BJ (cell line): Measurements from ENCODE around the gene LITAF. TPM values are rescaled to one million over a fixed set of nuclear protein-coding genes. Genes with fewer than 3 reads are reported as not detected.

Experiments
- CTCF ChIA-PET: fragments of 350-600 bp; formaldehyde crosslinking; extraction: SDS; loops from one replicate; lab custom pipeline; 2021; ENCODE audit warnings: antibody characterized with exemption, inconsistent platforms; lab: Yijun Ruan, JAX
- POLR2A ChIA-PET: fragments of 300-600 bp; sonication (Branson Sonifier 250); formaldehyde crosslinking; extraction: SDS; loops from one replicate; lab custom pipeline; 2021; ENCODE audit warnings: antibody characterized with exemption; lab: Charles Lee
- DNase-seq: peaks from one replicate; pipeline ENCODE4 v3.0.0-alpha.2; 2011; ENCODE audit warnings: low read depth
- H3K27me3 ChIP-seq: 2 replicates; pipeline ENCODE4 v1.6.0; 2011; ENCODE audit warnings: low read length; ENCODE audit not compliant: control insufficient read depth, insufficient read depth
- H3K36me3 ChIP-seq: 2 replicates; pipeline ENCODE4 v1.5.1; 2011; ENCODE audit warnings: low read length; ENCODE audit not compliant: control insufficient read depth, insufficient read depth
- H3K4me3 ChIP-seq: 2 replicates; pipeline ENCODE4 v1.5.1; 2011; ENCODE audit warnings: low read depth, mild to moderate bottlenecking, control low read depth, low read length
- CTCF ChIP-seq: IDR thresholded peaks from 2 replicates; pipeline ENCODE4 v1.5.1; 2011; ENCODE audit warnings: low read depth, mild to moderate bottlenecking, control low read depth, inconsistent platforms, low read length, moderate library complexity; ENCODE audit not compliant: insufficient read depth
- polyA plus RNA-seq: library from polyadenylated mRNA; depleted of rRNA; stranded (reverse); fragments of >200 nt; gene quantifications from 2 replicates; pipeline ENCODE4 v1.2.3, GENCODE V29; 2011

Gene LITAF
- polyA plus RNA-seq, 1 experiment, result 212 TPM

DNA sequence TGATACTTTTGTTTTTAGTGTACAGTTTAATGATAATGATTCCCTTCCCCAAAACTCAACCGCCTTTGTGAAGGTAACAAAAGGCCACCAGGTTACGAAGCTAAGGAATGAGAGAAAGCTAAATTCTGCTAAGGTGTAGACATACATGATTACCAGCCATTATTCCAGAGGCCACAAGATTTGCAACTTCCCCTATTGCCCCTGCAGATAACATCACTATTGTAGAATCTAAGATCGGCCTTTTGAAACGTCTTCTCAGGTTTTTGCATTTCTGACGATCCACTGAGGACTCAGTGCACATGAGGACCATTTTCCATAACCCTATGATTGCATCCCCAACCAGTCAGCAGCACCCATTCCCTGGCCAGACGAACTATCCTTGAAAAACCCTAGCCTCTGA lies 47.6 kb upstream of the LITAF start:
- CTCF ChIA-PET, result interaction anchor here (1.0 kb wide), 1 partner anchor 37 kb away, joined by 3 read pairs; no protein-coding TSS in a partner anchor
- no peaks in the 10 kb centered on the region for H3K36me3 ChIP-seq
- no peak overlapping the region for H3K4me3 ChIP-seq
- POLR2A ChIA-PET, result no interaction called here
- no peak for TF ChIP-seq CTCF
- H3K27me3 ChIP-seq, result no peaks in the 10 kb centered on the region
- DNase-seq, result no peak

DNA sequence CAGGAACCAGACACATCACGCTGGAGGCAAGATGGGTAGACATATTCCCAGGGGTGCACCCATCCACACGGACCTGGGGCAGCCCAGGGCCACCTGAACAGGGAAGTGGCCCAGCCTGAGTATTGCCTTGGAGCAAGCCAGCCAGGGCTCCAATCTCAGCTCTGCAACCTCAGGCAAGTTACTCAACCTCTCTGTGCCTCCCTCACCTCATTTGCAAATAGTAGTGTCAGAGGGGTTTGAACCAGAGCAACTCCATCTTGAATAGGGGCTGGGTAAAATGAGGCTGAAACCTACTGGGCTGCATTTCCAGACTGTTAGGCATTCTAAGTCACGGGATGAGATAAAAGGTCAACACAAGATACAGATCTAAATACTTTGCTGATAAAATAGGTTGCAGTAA lies 46.4 kb upstream of the LITAF start:
- no peak for DNase-seq
- Histone ChIP-seq H3K36me3 (no peaks in the 10 kb centered on the region), H3K4me3 (no peak overlapping the region), H3K27me3 (no peaks in the 10 kb centered on the region)
- no peak for TF ChIP-seq CTCF
- CTCF ChIA-PET, result interaction anchor here (1.0 to 2.6 kb wide), 3 partner anchors 11 to 101 kb away, joined by 3 to 8 read pairs (median 3); no protein-coding TSS in a partner anchor
- POLR2A ChIA-PET, result interaction anchor here (0.6 kb wide), 1 partner anchor 255 kb away, joined by 13 read pairs; no protein-coding TSS in a partner anchor

DNA sequence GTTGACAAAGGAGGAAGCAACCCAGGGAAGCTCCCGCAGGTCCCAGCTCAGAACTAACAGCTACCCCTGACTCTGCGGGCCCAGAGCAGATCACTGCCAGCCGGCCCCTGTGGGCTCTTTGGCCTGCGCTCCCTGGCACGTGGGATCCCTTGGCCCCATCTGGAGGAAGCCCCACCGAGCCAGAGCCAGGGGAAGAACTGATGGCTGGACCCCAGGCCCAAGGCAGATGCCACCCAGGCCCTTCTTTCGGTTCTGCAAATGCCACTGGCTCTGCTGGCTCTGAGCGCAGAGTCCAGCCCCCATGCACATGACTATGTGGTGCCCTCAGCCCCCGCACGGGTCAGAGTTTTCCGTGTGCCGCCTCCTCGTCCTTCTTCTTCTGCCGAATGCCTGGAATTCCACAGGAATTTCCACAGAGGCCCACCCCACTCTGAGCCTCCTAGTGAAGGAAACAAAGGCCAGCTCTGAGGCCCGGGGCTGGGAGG lies 45.8 kb upstream of the LITAF start:
- CTCF ChIA-PET, result interaction anchor here (1.0 to 2.6 kb wide), 3 partner anchors 11 to 101 kb away, joined by 3 to 8 read pairs (median 3); no protein-coding TSS in a partner anchor
- H3K4me3 ChIP-seq, result no peak overlapping the region

GRCh38 chr16:11631214-11631613 lies 44.5 kb upstream of the LITAF start:
- no peak for DNase-seq
- Histone ChIP-seq H3K27me3 (no peaks in the 10 kb centered on the region), H3K36me3 (no peaks in the 10 kb centered on the region), H3K4me3 (no peak overlapping the region)
- CTCF ChIA-PET, result interaction anchor here (1.6 to 2.6 kb wide), 3 partner anchors 9 to 100 kb away, joined by 7 to 11 read pairs (median 8); no protein-coding TSS in a partner anchor
- no peak for TF ChIP-seq CTCF
- POLR2A ChIA-PET, result interaction anchor here (0.7 kb wide), 1 partner anchor 80 kb away, joined by 4 read pairs; no protein-coding TSS in a partner anchor

More for the DNA sequence above, 45.8 kb upstream of the LITAF start:
- TF ChIP-seq CTCF, result no peak
- Histone ChIP-seq H3K27me3 (no peaks in the 10 kb centered on the region), H3K36me3 (no peaks in the 10 kb centered on the region)
- POLR2A ChIA-PET, result no interaction called here
- DNase-seq, result peak; percentile 64

GRCh38 chr16:11630768-11631056 lies 44.0 kb upstream of the LITAF start:
- POLR2A ChIA-PET, result no interaction called here
- Histone ChIP-seq H3K4me3 (no peak overlapping the region), H3K36me3 (no peaks in the 10 kb centered on the region), H3K27me3 (no peaks in the 10 kb centered on the region)
- CTCF ChIA-PET, result interaction anchor here (1.6 to 2.0 kb wide), 2 partner anchors 9 to 10 kb away, joined by 7 to 11 read pairs; no protein-coding TSS in a partner anchor
- no peak for TF ChIP-seq CTCF
- no peak for DNase-seq
